AG09319 (cell line): ENCODE measurements around the gene ETNK1.
A peak's percentile ranks its signal among the peaks of the same experiment; 100 is the strongest.

ENCODE experiments used
- DNase-seq: peaks from one replicate; pipeline ENCODE4 v3.0.0-alpha.2; 2010; ENCODE audit warnings: low read depth; ENCODE audit errors: extremely low read depth
- TF ChIP-seq, protein P1 (sequence below): IDR thresholded peaks from 2 replicates; pipeline ENCODE4 v1.5.1; 2011; ENCODE audit warnings: low read depth, mild to moderate bottlenecking, inconsistent platforms, low read length, moderate library complexity

Gene ETNK1

GRCh38 chr12:22729431-22729956, 104.5 kb downstream of the ETNK1 start:
- TF ChIP-seq, protein P1, sequence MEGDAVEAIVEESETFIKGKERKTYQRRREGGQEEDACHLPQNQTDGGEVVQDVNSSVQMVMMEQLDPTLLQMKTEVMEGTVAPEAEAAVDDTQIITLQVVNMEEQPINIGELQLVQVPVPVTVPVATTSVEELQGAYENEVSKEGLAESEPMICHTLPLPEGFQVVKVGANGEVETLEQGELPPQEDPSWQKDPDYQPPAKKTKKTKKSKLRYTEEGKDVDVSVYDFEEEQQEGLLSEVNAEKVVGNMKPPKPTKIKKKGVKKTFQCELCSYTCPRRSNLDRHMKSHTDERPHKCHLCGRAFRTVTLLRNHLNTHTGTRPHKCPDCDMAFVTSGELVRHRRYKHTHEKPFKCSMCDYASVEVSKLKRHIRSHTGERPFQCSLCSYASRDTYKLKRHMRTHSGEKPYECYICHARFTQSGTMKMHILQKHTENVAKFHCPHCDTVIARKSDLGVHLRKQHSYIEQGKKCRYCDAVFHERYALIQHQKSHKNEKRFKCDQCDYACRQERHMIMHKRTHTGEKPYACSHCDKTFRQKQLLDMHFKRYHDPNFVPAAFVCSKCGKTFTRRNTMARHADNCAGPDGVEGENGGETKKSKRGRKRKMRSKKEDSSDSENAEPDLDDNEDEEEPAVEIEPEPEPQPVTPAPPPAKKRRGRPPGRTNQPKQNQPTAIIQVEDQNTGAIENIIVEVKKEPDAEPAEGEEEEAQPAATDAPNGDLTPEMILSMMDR = no peak

GRCh38 chr12:22729957-22730443, 105.0 kb downstream of the ETNK1 start:
- TF ChIP-seq, protein P1 = no peak
- peak; percentile 30 for DNase-seq

More at GRCh38 chr12:22729431-22729956, 104.5 kb downstream of the ETNK1 start:
- no peak for DNase-seq

DNA sequence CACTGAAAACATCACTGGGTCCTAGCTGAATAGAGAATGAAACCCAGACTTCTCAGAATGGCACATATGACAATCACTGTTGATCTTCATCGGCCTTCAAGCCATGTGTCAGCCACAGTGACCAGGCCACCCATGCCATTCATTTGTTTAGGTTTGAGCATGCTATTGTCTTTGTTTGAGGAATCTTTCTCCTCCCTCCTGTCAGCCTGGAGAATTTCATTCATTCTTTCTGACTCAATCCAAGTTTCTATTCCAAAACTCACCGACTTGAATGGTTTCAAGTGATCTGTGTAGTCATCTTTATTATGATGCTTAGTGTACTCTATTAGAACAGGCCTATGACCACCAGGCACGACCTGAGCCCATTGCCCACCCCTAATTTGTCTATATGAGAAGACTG, 106.3 kb downstream of the ETNK1 start:
- DNase-seq = no peak

GRCh38 chr12:22733756-22734155, 108.8 kb downstream of the ETNK1 start:
- TF ChIP-seq, protein P1 = no peak
- DNase-seq = no peak

More for the DNA sequence above, 106.3 kb downstream of the ETNK1 start:
- TF ChIP-seq, protein P1 = no peak

GRCh38 chr12:22738945-22739344, 114.0 kb downstream of the ETNK1 start:
- no peak for DNase-seq
- TF ChIP-seq, protein P1 = no peak
